GM11168 (cell line): ENCODE measurements around the gene NECTIN3.

ENCODE experiments used
- in situ Hi-C: fragments of 300-500 bp; cut with MboI; formaldehyde crosslinking; loops from one replicate; pipeline ENCODE4 v1.12.0; 2022; ENCODE audit warnings: low sequenced_read_pairs; ENCODE audit not compliant: unreplicated experiment

NECTIN3 gene

GRCh38 chr3:111080413-111080812, 8.8 kb downstream of the NECTIN3 start:
- in situ Hi-C loops, result no loop called here

GRCh38 chr3:111081008-111081545, 9.5 kb downstream of the NECTIN3 start:
- in situ Hi-C loops, result no loop called here

DNA sequence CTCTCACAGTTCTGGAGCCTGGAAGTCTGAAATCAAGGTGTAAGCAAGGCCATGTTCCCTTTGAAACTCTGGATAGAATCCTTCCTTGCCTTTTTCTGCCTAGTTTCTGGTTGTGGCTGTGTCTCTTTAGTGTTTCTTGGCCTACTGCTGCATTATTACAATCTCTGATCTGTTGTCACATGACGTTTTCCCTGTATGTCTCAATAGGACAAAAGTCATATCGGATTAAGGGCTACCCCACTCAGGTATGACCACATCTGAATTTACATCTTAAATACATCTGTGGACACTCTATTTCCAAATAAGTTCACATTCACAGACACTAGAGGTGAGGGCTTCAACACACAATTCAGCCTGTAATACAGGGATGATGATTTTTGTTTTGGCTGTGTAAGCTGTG, 13.3 kb downstream of the NECTIN3 start:
- in situ Hi-C loops, result no loop called here

DNA sequence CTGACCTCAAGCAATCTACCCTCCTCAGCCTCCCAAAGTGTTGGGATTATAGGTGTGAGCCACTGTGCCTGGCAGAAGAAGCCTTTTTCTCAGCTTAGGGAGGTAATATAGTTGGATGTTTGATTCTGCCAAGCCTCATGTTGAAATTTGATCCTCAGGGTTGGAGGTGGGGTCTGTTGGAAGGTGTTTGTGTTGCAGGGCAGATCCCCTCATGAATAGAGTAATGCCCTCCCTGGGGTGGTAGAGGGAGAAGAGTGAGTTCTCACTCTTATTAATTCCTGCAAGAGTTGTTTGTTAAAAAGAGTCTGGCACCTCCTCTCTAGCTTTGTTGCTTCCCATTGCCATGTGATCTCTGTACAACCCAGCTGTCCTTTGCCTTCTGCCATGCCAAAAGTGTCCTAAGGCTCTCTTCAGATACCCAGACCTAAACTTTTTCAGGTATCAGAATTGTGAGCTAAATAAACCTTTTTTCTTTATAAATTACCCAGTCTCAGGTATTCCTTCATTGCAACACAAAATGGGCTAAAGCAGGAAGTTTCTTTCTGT, 16.4 kb downstream of the NECTIN3 start:
- in situ Hi-C loops, result no loop called here

- in situ Hi-C loops, result no loop called here
Measured at GRCh38 chr3:111096487-111097209, 25.0 kb downstream of the NECTIN3 start.

DNA sequence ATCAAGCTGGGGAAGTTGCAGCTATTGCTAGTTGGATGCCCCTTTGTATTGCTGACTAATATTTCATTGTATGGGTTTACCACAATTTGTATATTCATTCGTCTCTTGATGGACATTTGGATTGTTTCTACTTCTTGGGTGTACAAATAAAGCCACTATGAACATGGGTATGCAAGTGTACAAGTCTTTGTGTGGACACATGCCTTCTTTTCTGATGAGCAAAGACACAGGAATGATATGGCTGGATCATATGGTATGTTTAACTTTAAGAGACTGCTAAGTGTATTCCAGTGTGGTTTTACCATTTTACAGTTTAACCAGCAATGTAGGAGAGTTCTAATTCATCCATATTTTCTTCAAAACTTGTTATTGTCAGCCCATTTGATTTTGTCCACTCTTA, 32.2 kb downstream of the NECTIN3 start:
- in situ Hi-C loops, result no loop called here

GRCh38 chr3:111106993-111107661, 35.5 kb downstream of the NECTIN3 start:
- in situ Hi-C loops, result no loop called here

- in situ Hi-C loops, result no loop called here
Measured at GRCh38 chr3:111107662-111108035, 36.0 kb downstream of the NECTIN3 start.

DNA sequence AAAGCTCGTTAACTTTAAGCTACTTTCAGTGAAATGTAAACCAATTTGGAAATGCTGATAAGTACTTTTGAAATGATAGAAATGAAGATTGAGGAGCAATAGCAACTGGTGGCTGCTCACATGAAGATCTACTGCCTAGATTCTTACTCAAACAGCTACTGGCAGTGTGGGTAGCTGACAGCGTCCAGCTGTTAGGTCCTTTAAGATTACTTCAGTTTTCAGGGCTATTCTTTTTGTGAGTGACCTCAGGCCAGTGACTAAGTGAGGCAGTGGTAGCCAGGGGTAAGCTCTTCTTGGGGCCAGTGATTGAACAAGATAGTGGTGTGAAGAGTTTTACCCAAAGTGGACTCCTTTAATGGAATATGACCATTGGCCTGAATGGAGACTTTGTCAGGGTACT, 41.3 kb downstream of the NECTIN3 start:
- in situ Hi-C loops, result no loop called here

- in situ Hi-C loops, result no loop called here
Measured at GRCh38 chr3:111128884-111129283, 57.3 kb downstream of the NECTIN3 start.

GRCh38 chr3:111130827-111131226, 59.2 kb downstream of the NECTIN3 start:
- in situ Hi-C loops, result no loop called here

GRCh38 chr3:111134302-111134701, 62.7 kb downstream of the NECTIN3 start:
- in situ Hi-C loops, result no loop called here

DNA sequence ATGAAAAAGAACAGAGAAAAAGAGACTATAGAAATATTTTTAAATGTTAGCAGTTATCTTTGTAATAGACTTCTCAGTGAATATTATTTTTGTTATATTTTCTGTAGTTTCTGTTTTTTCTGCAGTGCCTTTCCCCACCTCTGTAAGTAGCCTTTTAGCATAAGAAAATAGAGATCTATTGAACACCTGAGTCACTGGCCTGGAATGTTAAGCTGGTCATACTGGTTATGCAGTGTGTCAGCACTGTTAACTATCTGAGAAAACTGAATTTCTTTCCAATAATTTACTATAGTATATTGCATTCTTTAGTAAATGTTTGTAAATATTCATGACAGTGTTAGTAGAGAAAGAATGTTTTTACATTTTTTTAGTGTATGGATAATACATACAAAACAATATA, 79.8 kb downstream of the NECTIN3 start:
- in situ Hi-C loops, result no loop called here

DNA sequence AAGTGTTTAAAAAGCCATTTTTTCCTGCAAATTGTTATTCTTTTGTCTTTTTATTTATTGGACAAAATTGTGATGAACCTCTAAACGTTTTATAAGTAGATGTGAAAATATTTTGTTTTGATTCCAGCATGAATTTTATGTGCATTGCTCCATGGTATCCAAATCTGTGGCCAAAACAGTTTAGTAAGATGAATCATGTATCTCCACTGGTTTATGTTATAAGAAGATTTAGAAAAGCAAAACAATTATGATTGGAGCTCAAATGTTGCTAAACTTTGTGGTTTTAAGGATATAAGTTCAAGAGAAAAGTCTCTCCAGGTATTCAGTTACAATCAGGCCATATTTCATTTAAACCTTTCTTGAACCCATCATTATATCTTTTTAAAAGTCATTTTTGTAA, 80.9 kb downstream of the NECTIN3 start:
- in situ Hi-C loops, result no loop called here

DNA sequence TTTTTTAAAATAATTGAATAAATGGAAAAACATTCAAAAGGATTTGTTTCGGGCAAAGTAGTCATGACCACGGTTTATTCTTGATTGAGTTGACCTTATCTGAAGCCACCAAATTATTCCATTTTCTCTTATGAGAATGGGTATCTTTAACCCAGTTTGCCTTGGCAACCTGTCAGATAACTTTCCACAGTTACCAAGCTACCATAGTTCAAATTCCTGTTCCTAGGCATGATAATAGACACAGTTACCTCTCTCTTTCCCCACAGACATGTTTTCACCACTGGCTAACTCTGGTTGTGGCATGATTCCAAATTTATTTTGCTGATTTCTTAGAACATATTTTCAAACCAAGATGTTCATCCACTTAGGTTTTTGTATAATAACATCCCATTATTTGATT, 84.9 kb downstream of the NECTIN3 start:
- in situ Hi-C loops, result no loop called here

DNA sequence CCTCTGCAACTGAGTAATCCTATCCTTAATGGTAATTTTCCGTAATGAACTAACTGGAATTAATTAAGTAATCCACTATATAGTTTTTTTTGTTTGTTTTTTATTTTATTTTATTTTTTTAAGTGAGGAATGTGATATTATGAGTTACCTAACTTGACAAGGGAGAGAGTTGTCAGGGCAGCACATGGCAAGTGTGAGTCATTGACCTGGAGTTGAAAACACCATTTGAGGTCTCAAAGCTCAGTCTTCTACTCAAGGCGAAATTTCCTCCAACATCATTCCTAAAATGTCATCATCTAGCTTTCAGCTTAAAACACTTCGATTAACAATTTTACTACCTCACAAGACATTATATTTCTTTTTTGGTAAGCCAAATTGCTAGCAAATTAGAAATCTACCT, 87.8 kb downstream of the NECTIN3 start:
- in situ Hi-C loops, result no loop called here

- in situ Hi-C loops, result no loop called here
Measured at GRCh38 chr3:111164621-111165020, 93.0 kb downstream of the NECTIN3 start.

- in situ Hi-C loops, result no loop called here
Measured at GRCh38 chr3:111165411-111165810, 93.8 kb downstream of the NECTIN3 start.

DNA sequence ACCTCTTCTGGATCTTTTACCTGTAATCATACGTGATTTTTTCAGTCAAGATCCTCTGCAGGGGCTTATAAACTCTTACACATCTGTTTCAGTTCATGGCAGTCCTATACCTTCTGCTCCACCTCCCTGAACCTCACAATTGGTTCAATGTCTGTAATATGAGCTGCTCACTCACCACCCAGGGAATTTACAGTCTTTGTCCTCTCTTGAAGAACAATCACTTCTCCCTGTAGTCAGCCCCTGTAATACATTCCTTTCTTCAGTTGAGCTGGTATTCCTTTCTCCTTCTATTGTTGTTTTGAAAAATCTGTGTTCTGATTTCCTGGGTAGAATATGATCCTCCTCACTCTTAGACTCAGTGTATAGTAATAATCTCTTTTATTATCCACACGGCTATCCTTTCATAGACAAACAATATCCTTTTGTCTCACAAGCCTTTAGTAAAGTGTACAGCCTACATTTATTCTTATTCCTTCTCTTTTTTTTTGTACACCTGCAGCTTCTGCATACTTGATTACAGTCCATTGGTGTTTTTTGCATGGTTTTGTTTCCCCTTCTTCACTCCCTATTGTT, 101.8 kb downstream of the NECTIN3 start:
- in situ Hi-C loops, result no loop called here

DNA sequence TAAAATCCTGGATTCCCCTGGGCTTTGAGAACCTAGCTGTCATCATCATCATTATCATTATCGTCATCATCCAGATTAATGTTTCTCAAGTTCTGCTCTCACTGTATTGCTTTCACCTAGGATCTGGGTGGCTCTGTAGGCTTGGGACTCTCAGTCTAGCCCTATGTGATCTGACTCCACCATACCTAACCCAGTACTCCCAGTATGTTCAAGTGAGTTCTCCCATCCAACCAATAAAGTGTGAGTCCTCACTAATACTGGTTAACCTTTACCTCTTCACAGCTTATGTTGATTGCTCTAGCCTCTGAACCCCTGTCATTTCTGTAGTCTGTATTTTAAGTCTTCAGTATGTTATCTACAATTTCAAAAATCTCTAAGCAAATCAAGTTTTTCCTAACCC, 102.3 kb downstream of the NECTIN3 start:
- in situ Hi-C loops, result no loop called here

DNA sequence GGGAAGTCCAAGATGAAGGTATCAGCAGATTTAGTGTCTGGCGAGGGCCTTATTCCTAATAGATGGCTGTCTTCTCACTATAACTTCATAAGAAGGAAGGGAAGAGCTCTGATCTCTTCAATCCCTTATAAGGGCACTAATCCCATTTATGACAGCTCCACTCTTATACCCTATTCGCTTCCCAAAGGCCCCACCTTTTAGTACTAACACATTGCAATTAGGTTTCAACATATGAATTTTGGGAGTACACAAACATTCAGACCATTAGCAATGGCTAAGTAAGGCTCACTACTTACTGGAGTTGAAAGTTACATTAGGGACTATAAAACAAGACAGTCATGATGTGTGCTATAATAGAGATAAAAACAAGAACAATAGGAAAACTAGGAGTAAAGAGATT, 118.9 kb downstream of the NECTIN3 start:
- in situ Hi-C loops, result no loop called here
